ENCODE results near the gene CCDC186. TPM values are rescaled to one million over a fixed set of nuclear protein-coding genes. Genes with fewer than 3 reads are reported as not detected.

Gene CCDC186
- total RNA-seq: 10 to 100 TPM; 20.0 to 21.2 TPM

GRCh38 chr10:114173921-114174694, at the start of gene CCDC186:
Gene CCDC186 (minus strand): TSS chr10:114174203. CDS start chr10:114163268, 10,935 bp downstream.

GRCh38 chr10:114179148-114179547, 5.1 kb upstream of the CCDC186 start, which contains the start of gene TDRD1:
Gene TDRD1 (plus strand): TSS chr10:114179353. CDS start chr10:114187832, 8,479 bp downstream.

Other genes starting within 250 kb of the CCDC186 start
- not detected for gene ADRB1, start 130.3 kb downstream of the CCDC186 start, total RNA-seq
- under 1 TPM; 0.35 to 0.55 TPM for gene TDRD1, start 5.2 kb upstream of the CCDC186 start, total RNA-seq
- not detected for gene VWA2, start 65.1 kb upstream of the CCDC186 start, total RNA-seq
- gene AFAP1L2, start 230.3 kb upstream of the CCDC186 start, total RNA-seq: 1 to 10 TPM in 1 of 2 experiments, under 1 TPM in 1; 0.96 to 1.5 TPM